ENCODE data around the gene RERG.

DNA sequence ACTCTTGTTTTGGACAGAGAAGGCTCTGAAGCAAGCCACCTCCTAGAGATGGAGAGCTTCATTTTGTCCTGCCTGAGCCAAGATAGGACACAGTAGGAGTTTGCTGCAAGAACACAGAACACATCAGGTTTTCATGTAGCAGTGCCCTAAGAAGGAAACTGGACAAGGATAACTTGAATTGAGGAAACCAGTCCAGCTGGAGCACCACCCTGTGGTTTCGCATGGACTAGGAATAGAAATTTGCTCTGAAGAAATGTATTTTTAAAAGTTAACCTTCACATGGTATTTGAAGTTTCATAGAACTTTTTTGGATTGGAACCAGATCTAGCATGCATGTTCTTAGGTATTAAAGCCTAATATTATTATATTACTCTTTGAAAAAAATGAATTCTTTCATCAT is 68.8 kb downstream of the RERG start:
- TF ChIP-seq CTCF (conservative IDR thresholded peaks at IDR 0.05; ENCODE audit: low read length) = no peak
- no peak for TF ChIP-seq EZH2phosphoT487 (IDR thresholded peaks at IDR 0.05; ENCODE audit: borderline replicate concordance, low read depth, low read length)

All from OCI-LY7 (cell line).